ENCODE measurements around the gene ZNF665.
"Not testable (repeated sequence)": the region's sequence is repeated elsewhere in the genome, so short reads cannot be mapped to it uniquely, and the experiment has no call there.

ZNF665 gene

GRCh38 chr19:53156850-53157249 lies 36.3 kb downstream of the ZNF665 start:
- no peaks in the 10 kb centered on the region for H3K27me3 ChIP-seq (ENCODE audit: control insufficient read depth in 1 of 2, insufficient read depth in 2 of 2, low read length in 2 of 2)
- peaks cover 10% of the 10 kb centered on the region for H3K4me1 ChIP-seq (ENCODE audit: control insufficient read depth, insufficient read depth, low read length)
- no peak overlapping the region for H3K27ac ChIP-seq (ENCODE audit: low read length)
- no peak overlapping the region for H3K9ac ChIP-seq (ENCODE audit: low read length in 2 of 2)
- no peaks in the 10 kb centered on the region for H3K9me3 ChIP-seq (ENCODE audit: control insufficient read depth in 2 of 2, low read length in 2 of 2)
- H3K4me3 ChIP-seq (ENCODE audit: low read length in 2 of 2), result peak overlapping the region; percentile 8 to 59
- peaks cover 8% of the 10 kb centered on the region in 2 donors for H3K36me3 ChIP-seq (ENCODE audit: control insufficient read depth in 2 of 2, insufficient read depth in 2 of 2, low read length in 2 of 2)

- no peak overlapping the region for H3K27ac ChIP-seq (ENCODE audit: low read length)
- peaks cover 8 to 14% of the 10 kb centered on the region in 2 donors for H3K9me3 ChIP-seq (ENCODE audit: control insufficient read depth in 2 of 2, low read length in 2 of 2)
- no peak overlapping the region for H3K4me3 ChIP-seq (ENCODE audit: low read length in 2 of 2)
- no peak overlapping the region for H3K9ac ChIP-seq (ENCODE audit: low read length in 2 of 2)
- no peaks in the 10 kb centered on the region for H3K27me3 ChIP-seq (ENCODE audit: control insufficient read depth in 1 of 2, insufficient read depth in 2 of 2, low read length in 2 of 2)
- no peaks in the 10 kb centered on the region for H3K4me1 ChIP-seq (ENCODE audit: control insufficient read depth, insufficient read depth, low read length)
- peaks cover 16 to 41% of the 10 kb centered on the region in 2 donors for H3K36me3 ChIP-seq (ENCODE audit: control insufficient read depth in 2 of 2, insufficient read depth in 2 of 2, low read length in 2 of 2)
Measured at GRCh38 chr19:53147645-53148044, 45.5 kb downstream of the ZNF665 start.

GRCh38 chr19:53140351-53140750 lies 52.8 kb downstream of the ZNF665 start:
- H3K4me1 ChIP-seq (ENCODE audit: control insufficient read depth, insufficient read depth, low read length), result no peaks in the 10 kb centered on the region
- no peak overlapping the region for H3K27ac ChIP-seq (ENCODE audit: low read length)
- H3K9me3 ChIP-seq (ENCODE audit: control insufficient read depth in 2 of 2, low read length in 2 of 2), result peaks cover 8 to 12% of the 10 kb centered on the region in 2 donors
- no peak overlapping the region for H3K9ac ChIP-seq (ENCODE audit: low read length in 2 of 2)
- no peaks in the 10 kb centered on the region for H3K27me3 ChIP-seq (ENCODE audit: control insufficient read depth in 1 of 2, insufficient read depth in 2 of 2, low read length in 2 of 2)
- no peak overlapping the region for H3K4me3 ChIP-seq (ENCODE audit: low read length in 2 of 2)
- H3K36me3 ChIP-seq (ENCODE audit: control insufficient read depth in 2 of 2, insufficient read depth in 2 of 2, low read length in 2 of 2), result peaks cover 14 to 25% of the 10 kb centered on the region in 2 donors

- H3K4me1 ChIP-seq (ENCODE audit: control insufficient read depth, insufficient read depth, low read length), result peaks cover 7% of the 10 kb centered on the region
- H3K36me3 ChIP-seq (ENCODE audit: control insufficient read depth in 2 of 2, insufficient read depth in 2 of 2, low read length in 2 of 2), result peaks cover 3 to 8% of the 10 kb centered on the region in 2 donors
- H3K4me3 ChIP-seq (ENCODE audit: low read length in 2 of 2), result no peak overlapping the region
- H3K9ac ChIP-seq (ENCODE audit: low read length in 2 of 2), result no peak overlapping the region
- peaks cover 8 to 9% of the 10 kb centered on the region in 2 donors for H3K9me3 ChIP-seq (ENCODE audit: control insufficient read depth in 2 of 2, low read length in 2 of 2)
- no peak overlapping the region for H3K27ac ChIP-seq (ENCODE audit: low read length)
- no peaks in the 10 kb centered on the region for H3K27me3 ChIP-seq (ENCODE audit: control insufficient read depth in 1 of 2, insufficient read depth in 2 of 2, low read length in 2 of 2)
Measured at GRCh38 chr19:53136432-53136831, 56.7 kb downstream of the ZNF665 start.

GRCh38 chr19:53132141-53132991 lies 60.8 kb downstream of the ZNF665 start, which contains the start of gene ZNF415:
ZNF415 (minus strand) TSS chr19:53132910; CDS start chr19:53122676, 10,234 bp downstream.
- Histone ChIP-seq H3K36me3 (ENCODE audit: control insufficient read depth in 2 of 2, insufficient read depth in 2 of 2, low read length in 2 of 2) (peaks cover 0 to 3% of the 10 kb centered on the region in 2 donors), H3K27me3 (ENCODE audit: control insufficient read depth in 1 of 2, insufficient read depth in 2 of 2, low read length in 2 of 2) (no peaks in the 10 kb centered on the region), H3K27ac (ENCODE audit: low read length) (peak within 1 kb of the TSS; percentile 55), H3K9me3 (ENCODE audit: control insufficient read depth in 2 of 2, low read length in 2 of 2) (no peaks in the 10 kb centered on the region), H3K4me3 (ENCODE audit: low read length in 2 of 2) (peak within 1 kb of the TSS; percentile 75 to 84), H3K9ac (ENCODE audit: low read length in 2 of 2) (peak within 1 kb of the TSS; percentile 76 to 82), H3K4me1 (ENCODE audit: control insufficient read depth, insufficient read depth, low read length) (peaks cover 12% of the 10 kb centered on the region)

- H3K4me1 ChIP-seq (ENCODE audit: control insufficient read depth, insufficient read depth, low read length), result peaks cover 12% of the 10 kb centered on the region
- H3K36me3 ChIP-seq (ENCODE audit: control insufficient read depth in 2 of 2, insufficient read depth in 2 of 2, low read length in 2 of 2), result peaks cover 0 to 3% of the 10 kb centered on the region in 2 donors
- H3K27ac ChIP-seq (ENCODE audit: low read length), result no peak overlapping the region
- peak overlapping the region; percentile 76 to 82 for H3K9ac ChIP-seq (ENCODE audit: low read length in 2 of 2)
- no peaks in the 10 kb centered on the region for H3K9me3 ChIP-seq (ENCODE audit: control insufficient read depth in 2 of 2, low read length in 2 of 2)
- no peaks in the 10 kb centered on the region for H3K27me3 ChIP-seq (ENCODE audit: control insufficient read depth in 1 of 2, insufficient read depth in 2 of 2, low read length in 2 of 2)
- H3K4me3 ChIP-seq (ENCODE audit: low read length in 2 of 2), result peak overlapping the region; percentile 75 to 84
Measured at GRCh38 chr19:53131727-53132126, 61.4 kb downstream of the ZNF665 start.

- H3K9me3 ChIP-seq (ENCODE audit: control insufficient read depth in 2 of 2, low read length in 2 of 2), result no peaks in the 10 kb centered on the region
- no peak overlapping the region for H3K27ac ChIP-seq (ENCODE audit: low read length)
- H3K4me1 ChIP-seq (ENCODE audit: control insufficient read depth, insufficient read depth, low read length), result peaks cover 12% of the 10 kb centered on the region
- no peaks in the 10 kb centered on the region for H3K27me3 ChIP-seq (ENCODE audit: control insufficient read depth in 1 of 2, insufficient read depth in 2 of 2, low read length in 2 of 2)
- H3K9ac ChIP-seq (ENCODE audit: low read length in 2 of 2), result no peak overlapping the region
- no peak overlapping the region for H3K4me3 ChIP-seq (ENCODE audit: low read length in 2 of 2)
- peaks cover 0 to 3% of the 10 kb centered on the region in 2 donors for H3K36me3 ChIP-seq (ENCODE audit: control insufficient read depth in 2 of 2, insufficient read depth in 2 of 2, low read length in 2 of 2)
Measured at GRCh38 chr19:53131085-53131590, 62.0 kb downstream of the ZNF665 start.

- Histone ChIP-seq H3K9ac (ENCODE audit: low read length in 2 of 2) (no peak overlapping the region), H3K4me3 (ENCODE audit: low read length in 2 of 2) (no peak overlapping the region), H3K27ac (ENCODE audit: low read length) (no peak overlapping the region), H3K9me3 (ENCODE audit: control insufficient read depth in 2 of 2, low read length in 2 of 2) (no peaks in the 10 kb centered on the region), H3K36me3 (ENCODE audit: control insufficient read depth in 2 of 2, insufficient read depth in 2 of 2, low read length in 2 of 2) (peaks cover 0 to 3% of the 10 kb centered on the region in 2 donors), H3K4me1 (ENCODE audit: control insufficient read depth, insufficient read depth, low read length) (peaks cover 12% of the 10 kb centered on the region), H3K27me3 (ENCODE audit: control insufficient read depth in 1 of 2, insufficient read depth in 2 of 2, low read length in 2 of 2) (no peaks in the 10 kb centered on the region)
Measured at GRCh38 chr19:53130506-53130905, 62.7 kb downstream of the ZNF665 start.

GRCh38 chr19:53126733-53127526 lies 66.2 kb downstream of the ZNF665 start:
- H3K9me3 ChIP-seq (ENCODE audit: control insufficient read depth in 2 of 2, low read length in 2 of 2); H3K27ac ChIP-seq (ENCODE audit: low read length); H3K36me3 ChIP-seq (ENCODE audit: control insufficient read depth in 2 of 2, insufficient read depth in 2 of 2, low read length in 2 of 2); H3K4me3 ChIP-seq (ENCODE audit: low read length in 2 of 2); H3K4me1 ChIP-seq (ENCODE audit: control insufficient read depth, insufficient read depth, low read length); H3K27me3 ChIP-seq (ENCODE audit: control insufficient read depth in 1 of 2, insufficient read depth in 2 of 2, low read length in 2 of 2); H3K9ac ChIP-seq (ENCODE audit: low read length in 2 of 2): not testable (repeated sequence)

- no peak overlapping the region for H3K27ac ChIP-seq (ENCODE audit: low read length)
- no peak overlapping the region for H3K9ac ChIP-seq (ENCODE audit: low read length in 2 of 2)
- no peaks in the 10 kb centered on the region for H3K9me3 ChIP-seq (ENCODE audit: control insufficient read depth in 2 of 2, low read length in 2 of 2)
- H3K36me3 ChIP-seq (ENCODE audit: control insufficient read depth in 2 of 2, insufficient read depth in 2 of 2, low read length in 2 of 2), result peaks cover 6 to 8% of the 10 kb centered on the region in 2 donors
- no peak overlapping the region for H3K4me3 ChIP-seq (ENCODE audit: low read length in 2 of 2)
- no peaks in the 10 kb centered on the region for H3K27me3 ChIP-seq (ENCODE audit: control insufficient read depth in 1 of 2, insufficient read depth in 2 of 2, low read length in 2 of 2)
- no peaks in the 10 kb centered on the region for H3K4me1 ChIP-seq (ENCODE audit: control insufficient read depth, insufficient read depth, low read length)
Measured at GRCh38 chr19:53123400-53123799, 69.8 kb downstream of the ZNF665 start.
